ENCODE results near the gene CCDC15.
"Not testable (repeated sequence)": the region's sequence is repeated elsewhere in the genome, so short reads cannot be mapped to it uniquely, and the experiment has no call there.

Gene CCDC15

GRCh38 chr11:124942466-124943253 is 11.3 kb upstream of the CCDC15 start:
- no peak for DNase-seq (ENCODE audit: low spot score)

- DNase-seq (ENCODE audit: low spot score) = no peak
Observed at GRCh38 chr11:124943254-124943616, 10.8 kb upstream of the CCDC15 start.

- no peak for DNase-seq (ENCODE audit: low spot score)
Observed at GRCh38 chr11:124943741-124944140, 10.3 kb upstream of the CCDC15 start.

GRCh38 chr11:124944565-124944964 is 9.4 kb upstream of the CCDC15 start:
- DNase-seq (ENCODE audit: low spot score) = no peak

- no peak for DNase-seq (ENCODE audit: low spot score)
Observed at GRCh38 chr11:124945826-124946225, 8.2 kb upstream of the CCDC15 start.

GRCh38 chr11:124946735-124947141 is 7.3 kb upstream of the CCDC15 start:
- no peak for DNase-seq (ENCODE audit: low spot score)

- no peak for DNase-seq (ENCODE audit: low spot score)
Observed at GRCh38 chr11:124950601-124951330, 3.2 kb upstream of the CCDC15 start.

- no peak for DNase-seq (ENCODE audit: low spot score)
Observed at GRCh38 chr11:124951341-124951740, 2.7 kb upstream of the CCDC15 start.

GRCh38 chr11:124954590-124954955 is 571 bp downstream of the CCDC15 start:
- no peak for DNase-seq (ENCODE audit: low spot score)

- no peak for DNase-seq (ENCODE audit: low spot score)
Observed at GRCh38 chr11:124955035-124955434, 1.0 kb downstream of the CCDC15 start.

GRCh38 chr11:124961972-124962609 is 8.1 kb downstream of the CCDC15 start:
- DNase-seq (ENCODE audit: low spot score) = peak; percentile 77

GRCh38 chr11:124968197-124968596 is 14.2 kb downstream of the CCDC15 start:
- DNase-seq (ENCODE audit: low spot score) = not testable (repeated sequence)

- peak; percentile 22 for DNase-seq (ENCODE audit: low spot score)
Observed at GRCh38 chr11:124970925-124971324, 16.9 kb downstream of the CCDC15 start.

GRCh38 chr11:124971810-124972209 is 17.8 kb downstream of the CCDC15 start:
- DNase-seq (ENCODE audit: low spot score) = no peak

GRCh38 chr11:124976531-124976930 is 22.5 kb downstream of the CCDC15 start:
- no peak for DNase-seq (ENCODE audit: low spot score)

GRCh38 chr11:124977006-124977405 is 23.0 kb downstream of the CCDC15 start:
- no peak for DNase-seq (ENCODE audit: low spot score)

GRCh38 chr11:124978316-124978715 is 24.3 kb downstream of the CCDC15 start:
- DNase-seq (ENCODE audit: low spot score) = no peak

GRCh38 chr11:124982043-124982442 is 28.0 kb downstream of the CCDC15 start:
- no peak for DNase-seq (ENCODE audit: low spot score)

- DNase-seq (ENCODE audit: low spot score) = peak; percentile 4
Observed at GRCh38 chr11:124983674-124984511, 29.9 kb downstream of the CCDC15 start.

- DNase-seq (ENCODE audit: low spot score) = no peak
Observed at GRCh38 chr11:124984512-124984854, 30.5 kb downstream of the CCDC15 start.

GRCh38 chr11:124987096-124987495 is 33.1 kb downstream of the CCDC15 start:
- DNase-seq (ENCODE audit: low spot score) = no peak

GRCh38 chr11:124988063-124988462 is 34.1 kb downstream of the CCDC15 start:
- no peak for DNase-seq (ENCODE audit: low spot score)

Data from AG20443 (cell line).